CD14-positive monocyte (primary cell): ENCODE data around the gene CDH12. TPM values are rescaled to one million over a fixed set of nuclear protein-coding genes. Genes with fewer than 3 reads are reported as not detected.

ENCODE experiments used
- DNase-seq, 3 donors: peaks; one replicate each; pipeline ENCODE4 v3.0.0-alpha.2; 2011 to 2022
- H2AFZ ChIP-seq: 2 replicates; pipeline ENCODE4 v1.6.0; 2012; ENCODE audit warnings: mild to moderate bottlenecking, low read depth, low read length, inconsistent platforms; ENCODE audit not compliant: insufficient read depth, poor library complexity, severe bottlenecking
- H3K27ac ChIP-seq, 2 donors: 1 replicate in 1 of 2; 2 replicates in 1 of 2; pipeline ENCODE4 v1.5.1; 2012 to 2013; ENCODE audit warnings: low read length in 2 of 2, control low read depth in 1 of 2, inconsistent platforms in 1 of 2, low read depth in 1 of 2, mild to moderate bottlenecking in 1 of 2
- H3K27me3 ChIP-seq, 2 donors: one replicate each; pipeline versions ENCODE4 v1.6.0 to v1.6.1; 2011 to 2013; ENCODE audit warnings: low read length in 2 of 2; ENCODE audit not compliant: control insufficient read depth in 2 of 2, insufficient read depth in 2 of 2
- H3K36me3 ChIP-seq, 2 donors: replicated peaks in 1 of 2; 1 replicate in 1 of 2; 2 replicates in 1 of 2; pipeline versions ENCODE4 v1.5.1 to v1.6.1; 2012 to 2013; ENCODE audit warnings: low read length in 2 of 2, control low read depth in 1 of 2, inconsistent platforms in 1 of 2, mild to moderate bottlenecking in 1 of 2; ENCODE audit not compliant: insufficient read depth in 2 of 2, control insufficient read depth in 1 of 2
- H3K4me1 ChIP-seq, 2 donors: 1 replicate in 1 of 2; 2 replicates in 1 of 2; pipeline versions ENCODE4 v1.5.1 to v1.6.1; 2012 to 2013; ENCODE audit warnings: low read length in 2 of 2, control low read depth in 1 of 2, inconsistent platforms in 1 of 2, mild to moderate bottlenecking in 1 of 2, moderate library complexity in 1 of 2; ENCODE audit not compliant: insufficient read depth in 2 of 2, control insufficient read depth in 1 of 2
- H3K4me2 ChIP-seq: replicated peaks from 2 replicates; pipeline ENCODE3; 2012; ENCODE audit warnings: low read length, moderate library complexity, mild to moderate bottlenecking; ENCODE audit not compliant: poor library complexity, severe bottlenecking; ENCODE audit errors: extremely low read depth
- H3K4me3 ChIP-seq, 3 experiments: fragments of 200-600 bp in 1 of 3; sonication (generic) in 1 of 3; replicated peaks in 1 of 3; 1 replicate in 2 of 3; 2 replicates in 1 of 3; pipeline ENCODE4 v1.5.1; 2011 to 2013; ENCODE audit warnings: low read length in 3 of 3, mild to moderate bottlenecking in 3 of 3, control low read depth in 2 of 3, low read depth in 2 of 3, inconsistent platforms in 1 of 3, moderate library complexity in 1 of 3
- H3K79me2 ChIP-seq: 2 replicates; pipeline ENCODE4 v1.6.0; 2012; ENCODE audit warnings: mild to moderate bottlenecking, control low read depth, inconsistent platforms, low read length, moderate library complexity; ENCODE audit not compliant: insufficient read depth
- H3K9ac ChIP-seq: 2 replicates; pipeline ENCODE4 v1.6.0; 2017; ENCODE audit warnings: low read length, mild to moderate bottlenecking; ENCODE audit not compliant: insufficient read depth, poor library complexity, severe bottlenecking
- H3K9me3 ChIP-seq, 2 donors: replicated peaks in 1 of 2; 1 replicate in 1 of 2; 2 replicates in 1 of 2; pipeline versions ENCODE4 v1.5.1 to v1.6.1; 2012 to 2013; ENCODE audit warnings: low read length in 2 of 2, control low read depth in 1 of 2; ENCODE audit not compliant: control insufficient read depth in 1 of 2, insufficient read depth in 1 of 2
- H4K20me1 ChIP-seq: 2 replicates; pipeline ENCODE4 v1.6.0; 2012; ENCODE audit warnings: mild to moderate bottlenecking, low read length, control low read depth, moderate library complexity; ENCODE audit not compliant: insufficient read depth
- H3K27ac Mint-ChIP-seq, 7 donors: one replicate each; pipeline ENCODE4 v1.8.0; 2020; ENCODE audit warnings: mild to moderate bottlenecking in 7 of 7, mixed read lengths in 7 of 7, moderate library complexity in 6 of 7, inconsistent platforms in 2 of 7
- H3K27me3 Mint-ChIP-seq, 3 donors: one replicate each; pipeline ENCODE4 v1.8.0; 2021 to 2022; ENCODE audit warnings: low read depth in 3 of 3, mild to moderate bottlenecking in 3 of 3, mixed read lengths in 3 of 3, moderate library complexity in 3 of 3, inconsistent platforms in 1 of 3
- H3K36me3 Mint-ChIP-seq, 2 donors: one replicate each; pipeline ENCODE4 v1.8.0; 2020; ENCODE audit warnings: mixed read lengths in 2 of 2, inconsistent platforms in 1 of 2, mild to moderate bottlenecking in 1 of 2
- H3K4me1 Mint-ChIP-seq: one replicate; pipeline ENCODE4 v1.8.0; 2020; ENCODE audit warnings: mild to moderate bottlenecking, mixed read lengths
- H3K4me3 Mint-ChIP-seq, 2 donors: one replicate each; pipeline ENCODE4 v1.8.0; 2020; ENCODE audit warnings: mild to moderate bottlenecking in 2 of 2, mixed read lengths in 2 of 2, moderate library complexity in 1 of 2
- H3K9me3 Mint-ChIP-seq, 7 donors: one replicate each; pipeline ENCODE4 v1.8.0; 2020 to 2022; ENCODE audit warnings: mixed read lengths in 7 of 7, mild to moderate bottlenecking in 6 of 7, moderate library complexity in 6 of 7, inconsistent platforms in 2 of 7
- WGBS: methylation state at CpG from one replicate; pipeline ENCODE4 v1.1.5; 2013; ENCODE audit warnings: missing lambda C conversion rate; ENCODE audit not compliant: insufficient coverage; 5-methylcytosine and 5-hydroxymethylcytosine counted together
- intact Hi-C, 2 donors: fragments of 100-400 bp; cut with micrococcal nuclease; formaldehyde crosslinking; loops; one replicate each; pipeline versions ENCODE4 v1.15.0 to v1.15.1; 2023
- polyA plus RNA-seq, 3 donors: library from polyadenylated mRNA; depleted of rRNA in 1 of 3; unstranded in 2 of 3; stranded (reverse) in 1 of 3; fragments of 300-500 nt in 2 of 3; fragments of >200 nt in 1 of 3; fragmentation: Illumina TruSeq in 2 of 3; gene quantifications; 1 replicate in 2 of 3; 2 replicates in 1 of 3; pipeline ENCODE4 v1.2.3, GENCODE V29; 2012 to 2021
- TF ChIP-seq, protein P1 (sequence below): fragments of 200-600 bp; IDR thresholded peaks from one replicate; pipeline ENCODE4 v1.8.0; 2022; ENCODE audit warnings: antibody characterized with exemption, mild to moderate bottlenecking

The CDH12 gene
- polyA plus RNA-seq, 3 donors = not detected

DNA sequence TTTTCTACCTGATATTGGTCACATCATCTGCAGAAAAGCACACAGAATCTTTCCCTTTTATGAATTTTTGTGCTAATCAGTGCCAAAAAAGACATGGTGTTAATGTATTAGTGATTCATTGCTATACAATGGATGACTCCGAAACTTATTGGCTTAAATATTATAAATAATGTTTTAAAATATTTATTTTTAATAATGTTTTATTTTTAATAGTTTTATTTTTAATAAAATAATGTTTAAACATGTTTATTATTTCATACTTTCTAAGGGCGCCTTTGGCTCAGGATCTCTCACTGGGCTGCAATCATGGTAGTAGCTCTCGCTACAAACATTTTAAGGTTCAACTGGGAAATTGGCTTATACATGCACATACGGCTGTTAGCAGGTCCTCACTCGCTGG, 65.7 kb downstream of the CDH12 start:
- Histone ChIP-seq H2AFZ (no peak overlapping the region), H3K4me2 (no peak overlapping the region), H3K4me1 (no peaks in the 10 kb centered on the region), H3K9me3 (peaks cover 5 to 9% of the 10 kb centered on the region in 2 donors), H3K27me3 (no peaks in the 10 kb centered on the region), H3K9ac (no peak overlapping the region), H3K4me3 (no peak overlapping the region), H3K27ac (no peak overlapping the region), H4K20me1 (no peaks in the 10 kb centered on the region), H3K79me2 (no peaks in the 10 kb centered on the region), H3K36me3 (no peaks in the 10 kb centered on the region)
- H3K27ac Mint-ChIP-seq = no peak overlapping the region
- no peak overlapping the region for H3K4me3 Mint-ChIP-seq
- intact Hi-C loops = no loop called here
- peaks cover 0 to 2% (median 0%) of the 10 kb centered on the region in 3 donors for H3K27me3 Mint-ChIP-seq
- WGBS = 100% methylated on average over 3 of the region's 5 CpGs
- no peaks in the 10 kb centered on the region for H3K4me1 Mint-ChIP-seq
- TF ChIP-seq, protein P1, sequence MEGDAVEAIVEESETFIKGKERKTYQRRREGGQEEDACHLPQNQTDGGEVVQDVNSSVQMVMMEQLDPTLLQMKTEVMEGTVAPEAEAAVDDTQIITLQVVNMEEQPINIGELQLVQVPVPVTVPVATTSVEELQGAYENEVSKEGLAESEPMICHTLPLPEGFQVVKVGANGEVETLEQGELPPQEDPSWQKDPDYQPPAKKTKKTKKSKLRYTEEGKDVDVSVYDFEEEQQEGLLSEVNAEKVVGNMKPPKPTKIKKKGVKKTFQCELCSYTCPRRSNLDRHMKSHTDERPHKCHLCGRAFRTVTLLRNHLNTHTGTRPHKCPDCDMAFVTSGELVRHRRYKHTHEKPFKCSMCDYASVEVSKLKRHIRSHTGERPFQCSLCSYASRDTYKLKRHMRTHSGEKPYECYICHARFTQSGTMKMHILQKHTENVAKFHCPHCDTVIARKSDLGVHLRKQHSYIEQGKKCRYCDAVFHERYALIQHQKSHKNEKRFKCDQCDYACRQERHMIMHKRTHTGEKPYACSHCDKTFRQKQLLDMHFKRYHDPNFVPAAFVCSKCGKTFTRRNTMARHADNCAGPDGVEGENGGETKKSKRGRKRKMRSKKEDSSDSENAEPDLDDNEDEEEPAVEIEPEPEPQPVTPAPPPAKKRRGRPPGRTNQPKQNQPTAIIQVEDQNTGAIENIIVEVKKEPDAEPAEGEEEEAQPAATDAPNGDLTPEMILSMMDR = no peak
- H3K9me3 Mint-ChIP-seq = peaks cover 0 to 7% (median 0%) of the 10 kb centered on the region in 7 donors
- no peaks in the 10 kb centered on the region for H3K36me3 Mint-ChIP-seq
- no peak for DNase-seq

DNA sequence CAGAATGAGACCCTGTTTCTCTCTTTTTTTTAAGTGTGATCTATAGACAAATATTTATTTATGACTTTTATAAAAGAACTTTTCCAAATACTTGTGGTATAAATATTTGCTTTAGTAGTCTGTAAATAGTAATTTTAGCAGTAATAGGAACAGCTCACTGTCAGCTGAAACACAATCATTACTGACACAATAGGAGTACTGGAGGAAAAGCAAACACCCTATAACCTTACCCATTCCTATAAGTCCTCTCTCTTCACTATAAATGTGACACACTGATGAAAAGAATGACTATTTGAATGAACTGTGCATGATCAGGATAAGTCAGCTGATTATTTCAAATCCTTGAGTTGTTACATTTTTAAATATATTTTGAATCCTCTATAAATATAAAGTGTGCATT, 72.4 kb downstream of the CDH12 start:
- Mint-ChIP-seq H3K27ac (no peak overlapping the region), H3K4me3 (no peak overlapping the region), H3K36me3 (no peaks in the 10 kb centered on the region), H3K27me3 (peaks cover 0 to 2% (median 0%) of the 10 kb centered on the region in 3 donors), H3K4me1 (no peaks in the 10 kb centered on the region), H3K9me3 (peaks cover 1 to 4% (median 2%) of the 10 kb centered on the region in 7 donors)
- no peak for DNase-seq
- no peaks in the 10 kb centered on the region for H3K79me2 ChIP-seq
- no peak overlapping the region for H3K4me2 ChIP-seq
- H3K4me3 ChIP-seq = no peak overlapping the region
- TF ChIP-seq, protein P1 = no peak
- intact Hi-C loops = no loop called here
- H2AFZ ChIP-seq = no peak overlapping the region
- no peaks in the 10 kb centered on the region for H3K4me1 ChIP-seq
- H3K36me3 ChIP-seq = no peaks in the 10 kb centered on the region
- H4K20me1 ChIP-seq = no peaks in the 10 kb centered on the region
- H3K27ac ChIP-seq = no peak overlapping the region
- no peaks in the 10 kb centered on the region for H3K27me3 ChIP-seq
- H3K9me3 ChIP-seq = no peaks in the 10 kb centered on the region
- H3K9ac ChIP-seq = no peak overlapping the region
